NCI-H2196 treated with DMSO at 0.1 percent for 48 hours (cell line): ENCODE data around the gene KAT6B.
"Not testable (repeated sequence)": the region's sequence is repeated elsewhere in the genome, so short reads cannot be mapped to it uniquely, and the experiment has no call there.

Experiments
- DNase-seq: peaks from one replicate; lab custom pipeline; 2025; ENCODE audit not compliant: unreplicated experiment; lab: John Stamatoyannopoulos, UW

KAT6B gene

GRCh38 chr10:75032119-75032518, 205.7 kb downstream of the KAT6B start:
- no peak for DNase-seq

GRCh38 chr10:75032813-75033212, 206.4 kb downstream of the KAT6B start:
- no peak for DNase-seq

- no peak for DNase-seq
Observed at GRCh38 chr10:75033399-75034130, 207.2 kb downstream of the KAT6B start.

GRCh38 chr10:75034131-75034512, 207.7 kb downstream of the KAT6B start:
- DNase-seq = no peak

GRCh38 chr10:75034714-75035258, 208.4 kb downstream of the KAT6B start:
- DNase-seq = no peak

- no peak for DNase-seq
Observed at GRCh38 chr10:75035975-75036708, 209.7 kb downstream of the KAT6B start.

- DNase-seq = no peak
Observed at GRCh38 chr10:75037171-75038153, 211.1 kb downstream of the KAT6B start.

GRCh38 chr10:75038335-75038734, 211.9 kb downstream of the KAT6B start:
- no peak for DNase-seq

- DNase-seq = no peak
Observed at GRCh38 chr10:75040576-75040975, 214.2 kb downstream of the KAT6B start.

GRCh38 chr10:75042292-75042974, 216.0 kb downstream of the KAT6B start:
- DNase-seq = no peak

- DNase-seq = no peak
Observed at GRCh38 chr10:75043256-75044131, 217.1 kb downstream of the KAT6B start.

- no peak for DNase-seq
Observed at GRCh38 chr10:75048669-75049098, 222.3 kb downstream of the KAT6B start.

GRCh38 chr10:75049316-75050148, 223.1 kb downstream of the KAT6B start:
- DNase-seq = no peak

- no peak for DNase-seq
Observed at GRCh38 chr10:75050149-75050919, 223.9 kb downstream of the KAT6B start.

GRCh38 chr10:75051308-75051707, 224.9 kb downstream of the KAT6B start:
- DNase-seq = no peak

GRCh38 chr10:75055896-75056406, 229.6 kb downstream of the KAT6B start:
- DNase-seq = not testable (repeated sequence)

GRCh38 chr10:75057680-75058079, 231.3 kb downstream of the KAT6B start:
- no peak for DNase-seq

- DNase-seq = no peak
Observed at GRCh38 chr10:75058161-75058560, 231.8 kb downstream of the KAT6B start.
